Calu3 (cell line): Measurements from ENCODE around the gene MSANTD2. TPM values are rescaled to one million over a fixed set of nuclear protein-coding genes. Genes with fewer than 3 reads are reported as not detected.

Experiments
- BruUV-seq: library from RNA; stranded (reverse); fragments of 400-500 nt; replicated peaks from 2 replicates; lab custom pipeline; 2021; lab: Mats Ljungman, UMichigan
- CTCF ChIA-PET: fragments of 300-600 bp; sonication (Branson Sonifier 250); formaldehyde crosslinking; loops from one replicate; lab custom pipeline; 2022; ENCODE audit warnings: antibody characterized with exemption; lab: Charles Lee
- DNase-seq: peaks from one replicate; pipeline ENCODE4 v3.0.0; 2022
- H3K27ac Mint-ChIP-seq: one replicate; pipeline ENCODE4 v1.8.0; 2022; ENCODE audit warnings: mixed read lengths; ENCODE audit not compliant: unreplicated experiment
- H3K27me3 Mint-ChIP-seq: one replicate; pipeline ENCODE4 v1.8.0; 2022; ENCODE audit warnings: mixed read lengths; ENCODE audit not compliant: unreplicated experiment
- H3K36me3 Mint-ChIP-seq: one replicate; pipeline ENCODE4 v1.8.0; 2022; ENCODE audit warnings: mild to moderate bottlenecking, moderate library complexity, mixed read lengths; ENCODE audit not compliant: insufficient read depth, unreplicated experiment
- H3K4me1 Mint-ChIP-seq: one replicate; pipeline ENCODE4 v1.8.0; 2022; ENCODE audit warnings: mild to moderate bottlenecking, low read depth, mixed read lengths; ENCODE audit not compliant: unreplicated experiment
- H3K4me3 Mint-ChIP-seq: one replicate; pipeline ENCODE4 v1.8.0; 2022; ENCODE audit warnings: mild to moderate bottlenecking, low read depth, moderate library complexity, mixed read lengths; ENCODE audit not compliant: unreplicated experiment
- H3K9me3 Mint-ChIP-seq: one replicate; pipeline ENCODE4 v1.8.0; 2022; ENCODE audit warnings: low read depth, mixed read lengths; ENCODE audit not compliant: unreplicated experiment
- CTCF ChIP-seq: fragments of 200-600 bp; IDR thresholded peaks from one replicate; pipeline ENCODE4 v1.8.0; 2022; ENCODE audit warnings: antibody characterized with exemption; ENCODE audit not compliant: unreplicated experiment
- intact Hi-C: fragments of 100-400 bp; cut with micrococcal nuclease; formaldehyde crosslinking; loops from one replicate; pipeline ENCODE4 v1.10.0; 2022; ENCODE audit not compliant: unreplicated experiment
- total RNA-seq: library from RNA; stranded (reverse); gene quantifications from 2 replicates; pipeline ENCODE4 v1.2.3, GENCODE V29; 2022

MSANTD2 gene
- total RNA-seq, 1 experiment from 2014 or later: 13.0 TPM

- intact Hi-C loops: no loop called here
- Mint-ChIP-seq H3K36me3 (peaks cover 14% of the 10 kb centered on the region), H3K27ac (no peak overlapping the region), H3K9me3 (no peaks in the 10 kb centered on the region), H3K27me3 (no peaks in the 10 kb centered on the region), H3K4me1 (peaks cover 13% of the 10 kb centered on the region), H3K4me3 (no peak overlapping the region)
- CTCF ChIA-PET: no interaction called here
- DNase-seq: no peak
- TF ChIP-seq CTCF: no peak
- no TSS peak for BruUV-seq
Observed at GRCh38 chr11:124754710-124755109, 45.5 kb downstream of the MSANTD2 start.

GRCh38 chr11:124754309-124754708 is 45.9 kb downstream of the MSANTD2 start:
- peaks cover 15% of the 10 kb centered on the region for H3K4me1 Mint-ChIP-seq
- no peak overlapping the region for H3K27ac Mint-ChIP-seq
- no peak overlapping the region for H3K4me3 Mint-ChIP-seq
- no peak for DNase-seq
- no peaks in the 10 kb centered on the region for H3K9me3 Mint-ChIP-seq
- H3K27me3 Mint-ChIP-seq: no peaks in the 10 kb centered on the region
- H3K36me3 Mint-ChIP-seq: peaks cover 14% of the 10 kb centered on the region
- no TSS peak for BruUV-seq
- intact Hi-C loops: no loop called here
- TF ChIP-seq CTCF: no peak
- CTCF ChIA-PET: no interaction called here

GRCh38 chr11:124753624-124754023 is 46.6 kb downstream of the MSANTD2 start:
- H3K27ac Mint-ChIP-seq: no peak overlapping the region
- H3K27me3 Mint-ChIP-seq: no peaks in the 10 kb centered on the region
- no peaks in the 10 kb centered on the region for H3K9me3 Mint-ChIP-seq
- intact Hi-C loops: no loop called here
- no TSS peak for BruUV-seq
- TF ChIP-seq CTCF: no peak
- DNase-seq: no peak
- H3K4me3 Mint-ChIP-seq: no peak overlapping the region
- H3K4me1 Mint-ChIP-seq: peaks cover 22% of the 10 kb centered on the region
- CTCF ChIA-PET: interaction anchor here (1.4 kb wide), 1 partner anchor 14 kb away, joined by 3 read pairs; the partner anchor contains the start of gene NRGN
- H3K36me3 Mint-ChIP-seq: peaks cover 18% of the 10 kb centered on the region

GRCh38 chr11:124753205-124753604 is 47.0 kb downstream of the MSANTD2 start:
- Mint-ChIP-seq H3K4me1 (peaks cover 26% of the 10 kb centered on the region), H3K4me3 (no peak overlapping the region), H3K27me3 (no peaks in the 10 kb centered on the region), H3K9me3 (no peaks in the 10 kb centered on the region), H3K27ac (no peak overlapping the region), H3K36me3 (peaks cover 17% of the 10 kb centered on the region)
- no peak for DNase-seq
- BruUV-seq: no TSS peak
- CTCF ChIA-PET: interaction anchor here (1.0 to 1.4 kb wide), 2 partner anchors 13 to 84 kb away, joined by 3 read pairs; partner anchors contain the start of gene NRGN
- no peak for TF ChIP-seq CTCF
- intact Hi-C loops: no loop called here
